Measurements from ENCODE around the gene CFAP221.

The CFAP221 gene

GRCh38 chr2:119657466-119658145, 113.4 kb downstream of the CFAP221 start:
- no peak for DNase-seq (ENCODE audit: low read depth)
- no peak overlapping the region for H3K4me3 ChIP-seq (ENCODE audit: low read depth, low read length)
- TF ChIP-seq CTCF (IDR thresholded peaks at IDR 0.05; ENCODE audit: insufficient read depth, low read depth, low read length, missing control alignments), result no peak

- peak; percentile 85 for TF ChIP-seq CTCF (IDR thresholded peaks at IDR 0.05; ENCODE audit: insufficient read depth, low read depth, low read length, missing control alignments)
These were observed 115.5 kb downstream of the CFAP221 start for GRCh38 chr2:119659601-119660342.

GRCh38 chr2:119660343-119660658, 116.1 kb downstream of the CFAP221 start:
- DNase-seq (ENCODE audit: low read depth), result no peak
- H3K4me3 ChIP-seq (ENCODE audit: low read depth, low read length), result no peak overlapping the region
- no peak for TF ChIP-seq CTCF (IDR thresholded peaks at IDR 0.05; ENCODE audit: insufficient read depth, low read depth, low read length, missing control alignments)

More at GRCh38 chr2:119659601-119660342, 115.5 kb downstream of the CFAP221 start:
- no peak overlapping the region for H3K4me3 ChIP-seq (ENCODE audit: low read depth, low read length)
- DNase-seq (ENCODE audit: low read depth), result peak; percentile 56

GRCh38 chr2:119662297-119662696, 118.0 kb downstream of the CFAP221 start:
- no peak for TF ChIP-seq CTCF (IDR thresholded peaks at IDR 0.05; ENCODE audit: insufficient read depth, low read depth, low read length, missing control alignments)

GRCh38 chr2:119668546-119668945, 124.3 kb downstream of the CFAP221 start:
- no peak for TF ChIP-seq CTCF (IDR thresholded peaks at IDR 0.05; ENCODE audit: insufficient read depth, low read depth, low read length, missing control alignments)
- no peak for DNase-seq (ENCODE audit: low read depth)
- H3K4me3 ChIP-seq (ENCODE audit: low read depth, low read length), result no peak overlapping the region

More at GRCh38 chr2:119662297-119662696, 118.0 kb downstream of the CFAP221 start:
- DNase-seq (ENCODE audit: low read depth), result no peak
- H3K4me3 ChIP-seq (ENCODE audit: low read depth, low read length), result no peak overlapping the region

- H3K4me3 ChIP-seq (ENCODE audit: low read depth, low read length), result no peak overlapping the region
- no peak for TF ChIP-seq CTCF (IDR thresholded peaks at IDR 0.05; ENCODE audit: insufficient read depth, low read depth, low read length, missing control alignments)
- no peak for DNase-seq (ENCODE audit: low read depth)
These were observed 126.8 kb downstream of the CFAP221 start for GRCh38 chr2:119671016-119671415.

Data from GM12865 (cell line).